ENCODE measurements around the gene PMM2.
"Not testable (repeated sequence)": the region's sequence is repeated elsewhere in the genome, so short reads cannot be mapped to it uniquely, and the experiment has no call there.

Gene PMM2

DNA sequence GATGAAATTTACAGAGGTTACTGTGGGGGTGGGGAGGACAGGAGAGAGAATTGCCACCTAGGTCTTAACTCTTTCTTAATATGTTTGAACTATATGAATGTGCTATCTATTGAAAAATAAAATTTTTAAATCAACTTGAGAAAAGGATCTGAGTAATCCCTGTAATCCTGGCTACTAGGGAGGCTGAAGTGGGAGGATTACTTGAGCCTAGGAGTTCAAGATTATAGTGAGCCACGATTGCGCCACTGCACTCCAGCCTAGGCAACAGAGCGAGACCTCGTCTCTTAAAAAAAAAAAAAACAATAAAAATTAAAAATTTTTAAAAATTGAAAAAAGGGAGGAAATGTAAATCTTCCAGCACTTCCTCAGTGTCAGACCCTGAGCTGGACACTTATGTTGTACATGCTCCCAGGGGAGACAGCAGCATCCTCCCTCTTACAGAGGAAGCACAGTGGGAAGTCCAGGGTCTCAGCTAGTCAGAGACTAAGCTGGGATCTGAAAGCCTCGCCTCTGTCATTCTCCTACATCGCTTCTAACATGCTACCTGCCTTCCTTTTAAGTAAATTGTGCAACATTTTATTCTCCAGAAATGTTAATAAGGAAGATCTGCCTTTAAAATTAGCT lies 21.9 kb downstream of the PMM2 start:
- DNase-seq = no peak

DNA sequence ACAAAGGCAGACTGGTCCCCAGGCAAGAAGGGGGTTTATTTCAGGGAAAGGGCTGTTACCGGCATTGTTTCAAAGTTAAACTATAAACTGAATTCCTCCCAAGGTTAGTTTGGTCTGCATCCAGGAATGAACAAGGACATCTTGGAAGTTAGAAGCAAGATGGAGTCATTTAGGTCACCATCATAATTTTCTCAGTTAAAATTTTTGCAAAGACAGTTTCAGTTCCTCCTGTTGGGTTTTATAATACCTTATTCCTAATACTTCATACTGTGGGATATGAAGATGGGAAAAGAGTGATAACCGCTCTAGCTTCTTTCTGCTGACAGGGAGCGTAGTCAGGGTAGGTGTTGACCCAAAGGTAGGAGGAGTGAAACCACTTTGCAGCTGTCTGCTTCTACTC lies 24.8 kb downstream of the PMM2 start:
- no peak for DNase-seq

DNA sequence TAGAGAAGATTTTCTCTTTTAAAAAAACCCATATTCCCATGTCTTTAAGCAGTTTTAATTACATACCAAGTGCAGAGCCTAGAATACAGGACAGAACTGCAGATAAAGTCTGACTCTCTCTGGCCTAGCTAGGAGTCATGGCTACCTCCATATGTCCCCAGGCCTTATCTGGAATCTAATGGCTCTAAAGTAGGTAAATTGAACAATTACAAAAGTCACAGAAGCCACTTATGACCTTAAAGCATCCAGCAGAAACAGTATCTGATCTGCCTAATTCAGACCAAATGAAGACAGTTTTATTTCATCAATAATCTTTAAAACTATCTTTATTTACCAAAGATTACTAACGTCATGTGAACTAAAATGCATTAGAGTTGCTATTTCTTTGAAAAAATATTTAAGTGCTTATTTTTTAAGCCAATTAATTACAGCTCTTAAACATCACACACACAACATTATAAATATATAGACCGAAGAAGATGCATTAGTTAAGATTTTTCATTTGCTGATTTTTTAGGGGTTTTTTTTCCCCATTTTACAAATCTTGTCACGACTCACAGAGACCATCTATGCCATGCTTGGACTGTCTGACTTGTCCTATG lies 28.7 kb downstream of the PMM2 start:
- DNase-seq = no peak

DNA sequence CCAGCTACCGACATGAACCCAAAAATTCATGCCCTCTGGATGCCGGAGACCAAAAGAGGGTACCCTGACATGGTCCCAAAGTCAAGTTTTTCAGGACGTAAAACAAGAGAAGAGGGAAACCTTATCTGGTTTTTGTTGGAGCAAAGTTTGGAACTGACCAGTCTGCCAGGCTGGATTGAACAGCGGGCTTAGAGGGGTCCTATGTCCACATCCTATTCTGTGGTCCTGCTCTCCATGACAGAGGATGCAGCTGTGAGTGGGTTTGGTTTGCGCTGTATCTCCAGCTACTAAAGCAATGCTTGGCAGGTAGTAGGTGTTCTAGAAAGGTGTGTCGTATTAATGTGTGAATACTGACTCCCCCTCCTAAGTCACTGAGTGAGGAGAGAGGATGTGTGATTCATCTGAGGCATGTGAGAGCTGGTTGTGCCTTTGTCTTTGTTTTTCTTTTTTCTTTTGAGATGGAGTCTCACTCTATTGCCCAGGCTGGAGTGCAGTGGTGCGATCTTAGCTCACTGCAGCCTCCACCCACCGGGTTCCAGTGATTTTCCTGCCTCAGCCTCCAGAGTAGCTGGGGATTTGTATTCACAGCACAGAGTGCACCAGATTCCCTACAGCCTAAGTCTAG lies 31.0 kb downstream of the PMM2 start:
- no peak for DNase-seq

DNA sequence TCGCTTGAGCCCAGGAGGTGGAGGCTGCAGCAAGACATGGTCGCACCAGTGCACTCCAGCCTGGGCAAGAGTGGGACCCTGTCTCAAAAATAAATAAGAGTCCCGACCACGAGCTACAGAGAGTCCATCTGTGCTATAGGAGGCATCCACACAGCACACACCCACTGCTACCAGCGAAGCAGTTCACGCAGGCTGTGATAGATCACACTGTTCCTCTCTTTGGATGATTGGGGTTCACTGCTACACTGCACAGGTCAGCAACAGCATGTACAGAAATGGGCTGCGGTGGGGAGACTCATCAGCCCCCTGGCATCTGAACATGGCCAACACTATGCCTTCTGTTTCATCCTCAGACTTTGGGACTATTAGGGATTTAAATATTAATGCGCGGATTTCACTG lies 33.8 kb downstream of the PMM2 start:
- no peak for DNase-seq

DNA sequence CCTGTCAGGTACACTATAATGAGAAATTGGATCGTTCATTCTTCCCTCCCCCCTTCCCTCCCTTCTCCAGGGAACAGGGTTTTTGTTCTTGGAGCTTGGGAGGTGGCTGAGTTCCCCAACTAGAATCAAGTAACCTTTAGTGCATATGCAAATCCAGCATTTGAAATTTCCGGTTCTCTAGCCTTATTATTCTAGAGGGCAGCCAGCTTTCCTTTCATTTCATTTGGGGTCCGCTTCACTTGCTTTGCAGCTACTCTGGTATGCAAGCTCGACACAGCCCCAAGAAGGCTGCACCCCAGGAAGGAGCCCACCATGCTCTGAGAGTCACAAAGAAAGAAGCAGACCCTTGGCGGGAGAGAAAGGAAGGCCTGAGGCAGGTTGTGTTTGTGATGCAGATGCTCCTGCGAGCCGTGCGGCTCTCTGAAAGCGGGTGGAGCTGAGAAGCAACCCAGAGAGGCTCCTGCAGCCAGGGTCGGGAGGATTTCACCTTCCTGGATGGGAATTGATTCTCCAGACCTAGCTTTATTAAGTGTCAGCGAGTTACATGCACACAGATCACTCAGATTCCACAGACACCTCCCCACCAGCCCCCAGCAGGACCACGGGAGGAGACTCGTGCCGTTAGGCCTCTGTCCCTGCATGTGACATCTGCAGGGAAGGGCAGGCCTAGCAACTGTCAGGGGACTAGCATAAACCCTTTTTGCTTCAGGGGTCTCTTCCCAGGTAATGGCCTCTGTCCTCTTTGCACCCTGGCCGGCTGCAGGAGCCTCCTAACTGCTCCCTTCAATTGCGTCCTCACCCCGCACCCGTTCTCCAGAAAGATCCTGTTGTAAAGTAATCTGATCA lies 34.5 kb downstream of the PMM2 start:
- no peak for DNase-seq

DNA sequence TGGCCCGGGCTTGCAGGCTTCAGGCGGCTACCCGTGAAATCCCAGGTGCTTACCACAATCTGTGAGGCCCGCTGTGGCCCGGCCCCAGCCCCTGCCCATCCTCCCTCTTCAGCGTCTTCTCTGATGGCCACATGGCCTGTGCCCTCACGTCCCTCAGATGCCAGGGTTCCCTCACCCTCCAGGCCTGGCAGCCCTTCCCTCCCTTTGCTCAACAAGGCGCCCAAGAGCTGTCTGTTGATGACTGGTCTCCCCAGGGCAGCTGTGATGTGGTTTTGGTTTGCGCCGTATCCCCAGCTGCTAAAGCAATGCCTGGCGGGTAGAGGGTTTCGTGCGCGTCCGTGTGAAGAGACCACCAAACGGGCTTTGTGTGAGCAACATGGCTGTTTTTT lies 35.1 kb downstream of the PMM2 start:
- no peak for DNase-seq

DNA sequence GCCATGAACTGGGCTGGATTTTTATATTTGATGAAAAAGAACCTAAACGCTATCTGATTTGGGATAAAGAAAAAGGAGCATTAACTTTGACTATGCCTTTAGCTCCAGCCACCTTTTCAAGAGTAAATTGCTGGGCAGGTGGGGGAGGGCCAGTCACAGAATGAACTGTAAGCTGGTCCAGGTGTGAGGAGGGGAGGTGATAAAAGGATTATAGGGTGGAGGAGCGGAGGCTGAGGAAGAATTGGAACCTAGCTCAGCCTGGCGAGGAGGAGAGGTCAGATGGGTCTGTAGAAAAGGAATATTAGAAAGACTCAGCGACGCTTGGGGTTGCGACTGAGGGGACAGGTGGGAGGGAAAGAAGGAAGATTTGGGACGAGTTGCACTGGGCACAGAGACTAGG lies 39.2 kb downstream of the PMM2 start:
- DNase-seq = not testable (repeated sequence)

DNA sequence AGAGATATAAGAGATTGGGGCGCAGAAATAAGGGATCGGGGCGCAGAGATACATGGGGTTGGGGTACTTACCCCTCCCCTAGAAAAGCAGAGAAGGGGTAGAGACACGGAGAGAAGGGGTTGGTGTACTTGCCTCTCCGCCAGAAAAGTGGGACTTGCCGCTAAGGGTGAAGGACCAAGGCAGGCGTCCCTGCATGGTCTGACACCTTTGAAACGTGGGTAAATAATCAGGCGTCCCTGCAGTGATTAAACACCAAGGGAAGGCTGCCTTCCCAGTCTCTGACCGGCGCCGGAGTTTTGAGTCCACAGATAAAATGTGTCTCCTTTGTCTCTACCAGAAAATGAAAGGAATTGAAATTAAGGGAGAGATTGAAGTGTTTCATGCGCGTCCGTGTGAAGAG lies 40.0 kb downstream of the PMM2 start:
- not testable (repeated sequence) for DNase-seq

DNA sequence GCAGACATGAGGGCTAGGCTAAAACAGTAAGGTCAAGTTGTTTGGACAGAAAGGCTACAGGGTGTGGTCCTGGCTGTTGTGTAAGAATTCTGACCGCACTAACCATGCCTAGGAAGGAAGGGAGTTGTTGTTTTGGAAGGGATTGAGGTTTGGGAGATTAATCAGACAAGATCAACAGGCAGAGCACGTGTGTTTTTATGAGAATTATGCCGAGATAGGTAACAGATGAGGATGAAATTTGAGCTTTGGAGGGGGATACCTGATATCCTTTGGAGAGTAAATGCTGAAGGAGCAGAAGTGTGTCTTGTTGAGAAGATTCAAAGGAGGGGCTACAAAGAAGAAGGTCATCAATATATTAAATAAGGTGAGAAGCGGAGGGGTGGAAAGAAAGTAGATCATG lies 44.4 kb downstream of the PMM2 start:
- not testable (repeated sequence) for DNase-seq

DNA sequence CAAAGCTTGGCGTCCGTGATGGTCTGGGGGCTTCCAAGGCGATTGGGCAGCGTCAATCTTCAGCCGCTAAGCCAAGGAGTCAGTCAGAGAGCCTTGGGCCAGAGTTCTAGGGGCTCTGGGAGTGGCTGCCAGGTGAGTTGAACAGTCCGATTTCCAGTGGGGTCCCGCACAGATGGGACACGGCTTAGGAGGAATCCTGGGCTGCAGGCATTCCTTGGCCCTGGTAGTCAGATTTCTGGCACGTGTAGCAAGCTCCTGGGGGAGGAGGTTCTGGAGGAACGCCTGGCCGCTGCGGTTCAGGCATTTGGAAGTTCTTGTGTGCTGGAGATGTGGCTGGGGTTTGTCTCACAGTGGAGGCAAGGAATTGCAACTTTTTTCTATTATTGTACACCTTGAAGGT lies 45.7 kb downstream of the PMM2 start:
- DNase-seq = not testable (repeated sequence)

DNA sequence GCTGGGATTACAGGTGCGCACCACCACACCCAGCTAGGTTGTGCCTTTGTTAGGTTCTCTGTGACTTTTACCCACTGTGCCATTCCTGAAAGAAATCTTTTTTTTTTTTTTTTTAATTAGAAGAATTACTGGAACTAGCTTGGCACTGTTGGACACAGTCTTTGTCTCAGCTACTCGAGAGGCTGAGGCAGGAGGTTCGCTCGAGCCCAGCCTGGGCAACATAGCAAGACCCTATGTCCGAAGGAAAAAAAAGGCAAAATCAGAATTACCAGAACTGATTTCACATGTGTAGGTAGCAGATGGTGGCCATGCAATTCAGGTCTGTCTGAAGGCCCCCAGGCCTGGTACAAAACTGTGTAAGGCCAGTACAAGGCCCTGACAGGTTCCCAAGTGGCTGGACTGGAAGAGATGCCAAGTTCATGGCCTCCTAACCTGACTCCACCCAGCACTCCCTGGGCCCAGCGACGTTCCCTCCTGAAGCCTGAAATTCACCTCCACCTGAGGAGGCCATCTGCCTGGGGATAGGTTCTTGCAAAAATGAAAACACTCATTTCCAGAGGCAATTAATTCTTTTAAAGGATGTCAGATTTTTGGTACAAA lies 48.2 kb downstream of the PMM2 start:
- no peak for DNase-seq

DNA sequence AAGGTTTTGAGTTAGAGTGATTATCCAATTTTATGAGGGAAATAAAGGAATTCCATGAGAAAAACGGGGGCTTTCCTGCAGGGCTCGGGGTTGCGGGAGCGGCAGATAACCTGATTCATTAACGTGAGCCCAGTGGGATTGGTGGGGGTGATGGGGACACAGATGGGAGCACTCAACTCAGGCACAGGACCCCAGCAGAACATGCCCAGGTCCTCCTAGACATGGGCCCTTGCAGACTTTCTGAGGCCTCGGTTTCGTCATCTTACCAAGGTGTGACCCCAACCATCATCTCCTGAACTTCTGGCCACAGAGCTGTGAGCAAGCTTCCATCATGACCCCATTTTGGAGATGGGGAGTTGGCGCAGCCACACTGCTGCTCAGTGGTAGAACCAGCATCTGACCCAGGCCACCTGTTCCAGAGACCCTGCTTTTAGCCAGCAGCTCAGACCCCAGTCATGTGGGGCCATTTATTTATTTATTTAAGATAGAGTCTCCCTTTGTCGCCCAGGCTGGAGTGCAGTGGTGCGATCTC lies 48.8 kb downstream of the PMM2 start:
- DNase-seq = no peak

DNA sequence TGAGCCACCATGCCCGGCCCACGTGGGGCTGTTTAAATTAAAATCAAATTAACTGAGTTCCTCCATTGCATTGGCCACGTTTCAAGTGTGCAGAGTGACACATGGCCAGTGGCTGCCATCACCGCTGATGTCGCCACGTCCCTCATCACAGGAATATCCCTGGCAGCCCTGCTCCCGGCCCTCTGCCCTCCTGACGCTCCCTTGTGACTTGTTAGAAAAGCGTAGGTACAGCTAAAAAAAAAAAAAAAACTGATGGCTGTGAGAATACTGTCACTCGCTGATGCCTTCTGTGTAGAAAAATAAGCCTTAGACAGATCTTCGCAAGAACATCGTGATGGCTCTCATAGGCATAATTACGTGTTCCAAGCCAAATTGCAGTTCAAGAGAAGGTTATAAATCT lies 49.5 kb downstream of the PMM2 start:
- DNase-seq = no peak

DNA sequence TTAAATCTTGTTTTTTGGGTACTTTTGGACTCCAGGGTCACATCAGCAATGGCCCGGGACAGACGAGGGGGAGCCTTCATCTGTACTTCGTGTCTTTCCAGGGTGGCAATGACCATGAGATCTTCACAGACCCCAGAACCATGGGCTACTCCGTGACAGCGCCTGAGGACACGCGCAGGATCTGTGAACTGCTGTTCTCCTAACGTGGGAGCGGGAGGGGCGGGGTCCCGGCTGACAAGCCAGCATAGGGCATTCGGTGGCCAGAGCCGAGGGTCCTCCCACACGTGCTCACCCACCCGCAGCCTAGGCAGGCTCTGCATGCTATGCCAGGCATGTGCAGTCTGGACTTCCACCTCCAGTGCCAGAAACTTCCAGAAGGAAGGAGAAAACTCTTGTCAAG lies 50.0 kb downstream of the PMM2 start:
- no peak for DNase-seq

DNA sequence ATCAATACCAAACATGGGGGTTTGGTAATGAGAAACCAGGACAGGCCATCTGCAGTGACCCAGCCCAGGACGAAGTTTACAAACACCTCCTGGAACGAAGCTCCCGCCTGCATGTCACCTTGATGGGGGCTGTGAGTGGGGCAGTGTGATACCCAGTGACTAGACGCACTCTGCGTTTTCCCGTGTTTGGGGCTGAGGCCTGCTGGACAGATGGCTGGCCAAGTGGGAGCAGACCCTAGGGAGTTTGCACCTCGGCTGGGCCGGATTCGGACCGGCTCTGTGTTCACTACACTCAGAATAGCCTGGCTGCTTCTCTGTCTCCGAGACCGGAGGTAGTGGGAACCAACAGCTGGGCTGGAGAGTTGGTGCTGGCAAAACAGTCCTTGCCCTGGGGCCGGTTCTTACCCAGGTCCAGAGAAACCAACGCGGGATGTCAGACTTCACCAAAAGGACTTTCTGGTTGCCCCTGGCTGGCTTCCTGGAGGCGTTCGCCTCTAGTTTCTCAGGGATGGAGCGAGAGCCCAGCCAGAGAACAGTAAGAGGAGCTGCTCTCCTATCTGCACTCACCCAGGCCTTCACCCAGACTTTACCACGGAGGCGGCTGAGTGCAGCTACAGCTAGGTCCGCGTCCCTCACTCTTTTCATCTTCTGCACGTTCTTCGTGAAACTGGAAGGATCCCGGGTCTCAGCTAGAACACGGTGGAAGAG lies 50.7 kb downstream of the PMM2 start:
- no peak for DNase-seq

DNA sequence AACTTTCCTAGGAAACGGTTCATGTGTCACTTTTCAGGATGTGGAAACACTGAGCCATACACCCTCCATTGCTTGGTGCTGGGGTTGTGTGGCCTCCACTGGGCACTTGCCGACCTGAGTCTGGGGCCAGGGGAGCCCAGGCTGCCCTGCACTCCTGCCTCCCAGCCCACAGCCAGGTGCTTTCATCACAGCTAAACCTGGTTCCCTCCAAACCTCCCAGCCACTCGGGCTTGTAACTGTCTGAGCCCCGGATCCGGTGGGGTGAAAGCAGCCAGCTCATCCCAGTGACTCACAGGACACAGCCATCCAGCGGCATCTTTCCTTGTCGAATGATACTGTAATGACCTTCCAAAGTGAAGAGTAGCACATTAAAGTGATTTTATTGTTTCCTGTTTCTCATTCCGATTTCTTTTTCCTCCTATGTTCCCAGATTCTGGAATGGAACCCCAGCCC lies 51.3 kb downstream of the PMM2 start:
- no peak for DNase-seq

DNA sequence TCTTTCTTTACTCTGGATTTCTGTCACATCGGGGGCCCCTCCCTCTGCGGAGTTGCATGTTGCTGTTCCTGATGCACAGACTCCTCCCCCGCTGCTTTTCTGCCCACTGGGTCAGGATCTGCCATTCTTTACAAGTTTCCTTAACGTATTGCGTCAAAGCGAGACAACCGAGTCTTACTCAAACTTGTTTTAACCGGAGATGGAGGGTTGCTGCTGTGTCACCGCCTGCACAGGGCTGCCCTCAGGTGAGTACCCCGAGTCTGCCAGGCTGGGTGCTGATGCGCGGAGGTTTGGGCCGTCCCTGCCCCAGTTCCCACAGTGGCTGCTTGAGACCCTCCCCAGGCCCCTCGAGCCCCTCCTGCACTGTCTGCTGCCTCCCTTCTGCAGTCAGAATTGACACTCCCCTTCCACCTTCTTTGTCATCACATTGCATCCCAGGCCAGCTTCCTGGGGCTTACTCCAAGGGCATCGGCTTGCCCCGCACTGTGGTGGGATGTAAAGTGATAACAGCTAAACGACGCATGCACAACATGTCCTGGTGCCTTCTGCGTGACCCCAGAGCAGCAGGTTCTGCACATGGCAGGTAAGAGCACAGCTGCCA lies 51.9 kb downstream of the PMM2 start:
- DNase-seq = no peak

DNA sequence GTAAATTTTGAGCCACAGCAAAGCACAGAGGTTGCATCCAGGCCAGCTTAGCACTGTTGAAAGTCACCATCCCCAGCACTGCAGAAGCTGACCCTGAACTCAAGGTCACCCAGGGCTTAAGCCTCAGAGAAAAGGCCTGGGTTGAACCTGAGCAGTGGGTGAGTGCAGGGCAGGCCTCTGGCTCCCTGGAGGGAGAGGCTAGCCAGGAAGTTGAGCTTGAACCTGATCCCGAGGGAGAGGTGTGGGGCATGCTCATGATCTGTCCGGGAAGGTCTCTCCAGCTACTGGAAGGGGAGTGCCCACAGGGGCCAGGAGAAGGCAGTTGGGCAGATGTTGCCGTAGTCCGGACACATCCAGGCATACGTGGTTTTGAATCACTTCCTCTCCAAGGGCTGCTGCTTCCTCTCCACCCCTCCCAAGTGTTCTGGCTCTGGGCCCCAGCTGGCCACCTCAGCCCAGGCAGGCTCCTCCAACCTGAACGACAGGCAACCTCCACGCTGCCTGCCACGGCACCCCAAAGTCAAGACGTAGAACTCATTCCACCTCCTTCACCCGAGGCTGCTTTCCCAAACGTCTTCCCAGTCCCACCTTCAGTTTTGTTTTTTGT lies 52.7 kb downstream of the PMM2 start:
- DNase-seq = no peak

DNA sequence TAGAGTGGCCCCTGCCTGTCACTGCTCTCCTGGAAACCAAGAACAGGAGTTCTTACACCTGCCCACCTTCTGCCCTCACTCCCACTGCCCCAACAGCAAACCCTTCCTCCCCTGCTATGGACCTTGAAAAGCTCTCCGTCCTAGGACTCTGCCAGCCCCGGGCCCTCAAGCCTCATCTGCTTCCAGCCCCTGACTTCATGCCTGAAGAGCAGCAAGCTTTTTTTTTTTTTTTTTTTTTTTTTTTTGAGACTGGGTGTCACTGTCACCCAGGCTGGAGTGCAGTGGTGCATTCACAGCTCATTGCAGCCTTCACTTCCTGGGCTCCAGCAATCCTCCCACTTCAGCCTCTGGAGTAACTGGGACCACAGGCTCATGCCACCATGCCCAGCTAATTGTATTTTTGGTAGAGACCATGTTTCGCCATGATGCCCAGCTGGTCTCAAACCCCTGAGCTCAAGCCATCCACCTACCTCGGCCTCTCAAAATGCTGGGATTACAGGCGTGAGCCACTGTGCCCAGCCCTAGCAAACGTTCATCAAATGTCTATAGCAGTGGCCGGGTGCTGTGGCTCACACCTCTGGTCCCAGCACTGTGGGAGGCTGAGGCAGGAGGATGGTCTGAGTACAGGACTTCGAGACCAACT lies 54.2 kb downstream of the PMM2 start:
- no peak for DNase-seq

DNA sequence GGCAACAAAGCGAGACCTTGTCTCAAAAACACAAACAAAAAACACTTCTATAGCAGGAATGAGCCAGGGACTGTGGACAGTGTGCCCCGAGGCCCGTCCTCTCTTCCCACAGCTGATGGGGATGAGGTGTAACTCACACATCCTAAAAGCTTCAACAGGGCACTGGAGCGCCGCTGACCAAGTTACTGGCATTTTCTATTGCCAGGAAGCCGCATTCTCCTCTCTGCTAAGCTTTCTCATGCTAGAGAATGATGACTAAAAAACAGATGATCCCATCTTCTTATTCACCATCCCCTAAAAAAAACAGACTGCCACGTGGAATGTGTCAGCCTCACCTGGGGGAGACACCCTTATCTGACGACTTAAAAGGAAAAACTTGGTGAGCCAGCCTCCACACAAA lies 54.9 kb downstream of the PMM2 start:
- DNase-seq = no peak
